Retina (tissue), 1 donor: ENCODE measurements around the gene TP53TG5.
A peak's percentile ranks its signal among the peaks of the same experiment; 100 is the strongest.

Source experiments
- DNase-seq: peaks from one replicate; pipeline ENCODE4 v3.0.0-alpha.2; 2016

Gene TP53TG5

GRCh38 chr20:45345104-45345936, 32.8 kb downstream of the TP53TG5 start:
- DNase-seq = no peak

- DNase-seq = no peak
These were observed 33.8 kb downstream of the TP53TG5 start for GRCh38 chr20:45344168-45344860.

- DNase-seq = no peak
These were observed 34.5 kb downstream of the TP53TG5 start for GRCh38 chr20:45343532-45344167.

GRCh38 chr20:45342855-45343531, 35.1 kb downstream of the TP53TG5 start:
- no peak for DNase-seq

GRCh38 chr20:45341939-45342854, 35.9 kb downstream of the TP53TG5 start:
- peak; percentile 47 for DNase-seq

GRCh38 chr20:45341579-45341938, 36.6 kb downstream of the TP53TG5 start:
- no peak for DNase-seq

GRCh38 chr20:45340951-45341350, 37.2 kb downstream of the TP53TG5 start:
- DNase-seq = no peak

- no peak for DNase-seq
These were observed 37.8 kb downstream of the TP53TG5 start for GRCh38 chr20:45340236-45340847.

GRCh38 chr20:45339799-45340198, 38.3 kb downstream of the TP53TG5 start:
- no peak for DNase-seq

GRCh38 chr20:45339084-45339483, 39.0 kb downstream of the TP53TG5 start:
- no peak for DNase-seq

GRCh38 chr20:45338121-45339030, 39.7 kb downstream of the TP53TG5 start:
- DNase-seq = no peak

- DNase-seq = no peak
These were observed 40.6 kb downstream of the TP53TG5 start for GRCh38 chr20:45337367-45338120.

GRCh38 chr20:45336530-45337366, 41.4 kb downstream of the TP53TG5 start:
- no peak for DNase-seq

- no peak for DNase-seq
These were observed 47.6 kb downstream of the TP53TG5 start for GRCh38 chr20:45330476-45330875.

GRCh38 chr20:45329497-45330319, 48.4 kb downstream of the TP53TG5 start:
- DNase-seq = no peak

- no peak for DNase-seq
These were observed 49.7 kb downstream of the TP53TG5 start for GRCh38 chr20:45328451-45328850.

GRCh38 chr20:45325371-45325770, 52.8 kb downstream of the TP53TG5 start:
- DNase-seq = no peak

- no peak for DNase-seq
These were observed 54.4 kb downstream of the TP53TG5 start for GRCh38 chr20:45323731-45324130.
